Head of caudate nucleus (tissue), 42 donors: ENCODE data around the gene SPPL3.
"Not testable (repeated sequence)": the region's sequence is repeated elsewhere in the genome, so short reads cannot be mapped to it uniquely, and the experiment has no call there.

Experiments
- DNase-seq, 42 donors: peaks; one replicate each; pipeline versions ENCODE4 v3.0.0 to v3.0.0-alpha.2; 2020 to 2021; ENCODE audit warnings: mixed read lengths in 7 of 42
- intact Hi-C: fragments of 100-400 bp; cut with DNase I; formaldehyde crosslinking; loops from one replicate; pipeline ENCODE4 v1.15.0; 2022

Gene SPPL3

GRCh38 chr12:120813588-120814153, 90.5 kb downstream of the SPPL3 start:
- intact Hi-C loops: no loop called here
- no peak for DNase-seq

DNA sequence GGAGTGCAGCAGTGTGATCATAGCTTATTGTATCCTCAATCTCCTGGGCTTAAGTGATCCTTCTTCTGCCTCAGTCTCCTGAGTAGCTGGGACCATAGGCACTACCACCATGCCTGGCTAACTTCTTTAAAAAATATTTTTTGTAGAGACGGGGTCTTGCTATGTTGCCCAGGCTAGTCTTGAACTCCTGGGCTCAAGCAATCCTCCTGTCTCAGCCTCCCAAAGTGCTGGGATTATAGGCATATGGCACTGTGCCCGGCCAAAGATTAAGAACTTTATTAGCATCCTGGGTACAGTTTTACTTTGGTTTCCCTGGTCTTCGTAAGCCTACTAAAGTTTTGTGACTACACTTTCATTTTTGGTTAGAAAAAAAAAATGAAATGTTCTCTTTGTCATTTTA, 94.1 kb downstream of the SPPL3 start:
- no peak for DNase-seq
- intact Hi-C loops: no loop called here

DNA sequence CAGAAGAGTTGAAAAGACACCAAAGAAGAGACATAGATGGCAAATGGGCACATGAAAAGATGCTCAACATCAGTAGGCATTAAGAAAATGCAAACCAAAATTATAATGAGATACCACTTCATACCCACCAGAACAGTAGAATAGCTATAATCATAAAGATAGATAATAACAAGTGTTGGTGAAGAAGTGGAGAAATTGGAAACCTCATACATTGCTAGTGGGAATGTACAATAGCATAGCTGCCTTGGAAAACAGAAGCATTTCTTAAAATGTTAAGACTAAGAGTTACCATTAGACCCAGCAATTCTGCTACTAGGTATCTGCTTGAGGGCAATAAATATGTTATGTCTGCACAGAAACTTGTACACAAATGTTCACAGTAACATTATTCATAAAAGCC, 99.7 kb downstream of the SPPL3 start:
- DNase-seq: no peak
- intact Hi-C loops: no loop called here

DNA sequence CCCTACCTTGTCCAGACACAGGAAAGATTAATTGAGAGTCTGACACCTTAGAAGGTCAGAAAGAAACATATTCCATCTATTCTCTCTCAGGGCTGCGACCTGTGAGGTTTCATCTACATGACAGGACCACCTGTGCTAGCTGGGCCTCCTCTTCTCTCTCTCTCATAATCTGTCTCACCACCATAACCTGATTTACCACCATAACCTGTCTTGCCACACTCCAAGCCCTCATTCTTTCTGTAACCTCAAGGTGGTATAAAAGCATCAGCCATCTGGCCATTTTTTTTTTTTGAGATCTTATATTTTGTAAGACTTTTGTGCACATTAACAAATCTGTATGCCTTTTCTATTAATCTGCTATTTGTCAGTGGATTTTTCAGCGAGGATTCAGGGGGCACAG, 103.0 kb downstream of the SPPL3 start:
- DNase-seq: no peak
- intact Hi-C loops: no loop called here

DNA sequence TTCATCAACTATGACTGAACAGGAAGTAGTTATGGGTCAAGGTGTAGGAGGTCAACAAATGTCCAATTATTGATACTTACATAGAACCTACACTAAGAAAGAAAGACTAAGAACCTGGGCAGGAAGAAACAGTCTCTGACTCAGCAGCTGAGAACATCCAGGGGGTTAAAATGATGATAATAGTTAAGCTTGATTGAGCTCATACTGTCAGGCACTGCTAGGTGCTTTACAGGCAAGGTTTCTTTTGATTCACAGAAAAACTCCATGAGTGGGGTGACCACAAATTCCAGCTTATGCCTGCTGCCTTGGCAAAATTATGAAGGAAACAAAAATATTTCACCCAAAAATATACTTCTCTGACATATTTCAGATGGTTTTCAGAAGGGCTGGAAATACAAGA, 103.5 kb downstream of the SPPL3 start:
- intact Hi-C loops: no loop called here
- DNase-seq: no peak

GRCh38 chr12:120799243-120800045, 104.7 kb downstream of the SPPL3 start:
- intact Hi-C loops: no loop called here
- no peak for DNase-seq

GRCh38 chr12:120798696-120799095, 105.5 kb downstream of the SPPL3 start:
- intact Hi-C loops: no loop called here
- DNase-seq: peak in 1 of 42 donors; percentile 20

DNA sequence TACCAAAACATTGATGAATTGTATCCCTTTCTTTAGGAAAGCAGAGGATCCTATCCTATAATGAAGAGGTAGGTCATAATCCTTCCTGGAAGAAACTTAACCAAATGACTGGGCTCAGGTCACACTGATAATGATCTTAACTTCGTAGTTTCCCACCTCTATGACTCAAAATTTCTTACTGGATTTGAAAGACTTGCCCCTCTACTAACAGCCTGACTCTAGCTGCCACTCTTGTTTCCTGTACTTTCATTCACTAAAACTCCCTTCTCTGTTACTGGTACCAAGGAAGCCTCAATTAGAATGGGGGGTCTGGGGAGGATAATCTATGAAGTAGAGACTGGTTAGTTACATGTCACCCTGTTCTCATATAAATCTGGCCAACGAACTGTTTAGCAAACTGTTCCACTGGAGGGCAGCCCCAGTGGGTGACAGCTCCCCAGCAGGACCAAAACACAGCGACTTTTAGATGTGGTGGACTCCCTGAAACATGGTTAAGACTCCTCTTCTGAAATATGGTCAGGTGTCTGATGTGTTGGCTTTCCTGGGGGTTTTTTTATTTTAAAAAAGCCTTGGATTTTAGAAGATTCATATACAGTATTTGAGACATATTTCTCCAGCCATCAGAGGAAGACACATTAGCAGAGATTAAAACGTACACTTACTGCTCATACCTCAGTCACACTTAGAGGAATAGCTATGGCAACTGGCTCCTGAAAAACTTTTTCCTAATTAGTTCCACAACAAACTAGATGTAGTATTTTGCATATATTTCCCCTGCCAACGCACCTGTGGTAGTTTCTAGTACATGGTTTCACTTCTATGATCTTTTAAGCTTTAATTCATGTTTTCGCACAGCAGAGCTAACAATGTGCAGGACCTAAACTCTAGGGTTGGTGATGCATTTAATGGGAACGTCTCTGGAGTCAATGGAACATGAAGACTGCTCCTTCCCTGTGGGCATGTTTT, 106.2 kb downstream of the SPPL3 start:
- DNase-seq: no peak
- intact Hi-C loops: no loop called here

GRCh38 chr12:120795441-120796178, 108.5 kb downstream of the SPPL3 start:
- DNase-seq: no peak
- intact Hi-C loops: no loop called here

DNA sequence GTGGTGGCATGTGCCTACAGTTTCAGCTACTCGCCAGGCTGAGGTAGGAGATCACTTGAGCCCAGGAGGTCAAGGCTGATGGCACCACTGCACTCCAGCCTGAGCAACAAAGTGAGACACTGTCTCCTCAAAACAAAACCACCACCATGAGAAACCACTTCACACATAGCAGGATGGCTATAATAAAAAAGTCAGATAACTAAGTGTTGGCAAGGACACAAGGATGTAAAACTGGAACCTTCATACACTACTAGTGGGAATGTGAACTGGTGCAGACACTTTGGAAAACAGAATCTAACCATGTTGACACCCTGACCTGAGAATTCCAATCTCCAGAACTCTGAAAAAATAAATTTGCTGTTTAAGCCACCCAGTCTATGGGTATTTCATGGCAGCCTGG, 110.8 kb downstream of the SPPL3 start:
- intact Hi-C loops: no loop called here
- DNase-seq: no peak

- intact Hi-C loops, DNase-seq: not testable (repeated sequence)
Observed at GRCh38 chr12:120792456-120792855, 111.7 kb downstream of the SPPL3 start.

- intact Hi-C loops: no loop called here
- DNase-seq: no peak
Observed at GRCh38 chr12:120791669-120792176, 112.4 kb downstream of the SPPL3 start.

GRCh38 chr12:120790114-120790513, 114.0 kb downstream of the SPPL3 start:
- DNase-seq: peak in 12 of 42 donors; percentile 14 to 70 (median 36)
- intact Hi-C loops: no loop called here

DNA sequence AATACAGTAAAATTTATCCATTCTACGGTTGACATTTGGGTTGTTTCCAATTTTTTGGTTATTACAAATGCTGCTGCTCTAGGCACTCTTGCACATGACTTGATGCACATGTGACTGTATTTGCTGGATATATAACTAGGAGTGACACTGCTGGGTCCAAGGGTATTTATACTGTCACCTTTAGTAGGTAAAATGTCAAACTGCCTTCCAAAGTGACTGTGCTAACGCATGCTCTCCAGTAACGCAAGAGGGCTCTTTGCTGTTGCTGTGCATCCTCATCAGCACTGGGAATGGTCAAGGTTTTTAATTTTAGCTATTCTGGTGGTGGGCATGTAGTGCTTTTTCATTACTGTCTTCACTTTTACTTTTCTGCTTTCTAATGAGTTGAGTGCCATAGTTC, 116.3 kb downstream of the SPPL3 start:
- no peak for DNase-seq
- intact Hi-C loops: no loop called here

DNA sequence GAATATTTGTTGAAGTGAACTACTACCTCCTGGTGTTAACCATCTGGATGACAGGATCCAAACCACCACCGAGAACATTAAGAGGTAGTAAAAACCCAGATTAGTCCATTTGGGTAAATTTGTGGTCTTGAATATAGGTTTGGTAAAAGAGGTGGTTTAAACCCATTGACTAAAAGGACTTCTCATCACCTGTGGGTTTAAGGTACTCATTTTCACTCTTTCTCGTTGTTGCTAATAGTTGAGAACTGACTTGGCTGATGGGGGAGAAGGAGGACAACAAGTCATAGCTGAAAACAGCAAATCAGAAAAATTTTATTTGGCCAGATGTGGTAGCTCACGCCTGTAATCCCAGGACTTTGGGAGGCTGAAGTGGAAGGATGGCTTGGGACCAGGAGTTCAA, 119.4 kb downstream of the SPPL3 start:
- DNase-seq: peak in 1 of 42 donors; percentile 41
- intact Hi-C loops: no loop called here

- DNase-seq: no peak
- intact Hi-C loops: no loop called here
Observed at GRCh38 chr12:120783197-120783596, 121.0 kb downstream of the SPPL3 start.

DNA sequence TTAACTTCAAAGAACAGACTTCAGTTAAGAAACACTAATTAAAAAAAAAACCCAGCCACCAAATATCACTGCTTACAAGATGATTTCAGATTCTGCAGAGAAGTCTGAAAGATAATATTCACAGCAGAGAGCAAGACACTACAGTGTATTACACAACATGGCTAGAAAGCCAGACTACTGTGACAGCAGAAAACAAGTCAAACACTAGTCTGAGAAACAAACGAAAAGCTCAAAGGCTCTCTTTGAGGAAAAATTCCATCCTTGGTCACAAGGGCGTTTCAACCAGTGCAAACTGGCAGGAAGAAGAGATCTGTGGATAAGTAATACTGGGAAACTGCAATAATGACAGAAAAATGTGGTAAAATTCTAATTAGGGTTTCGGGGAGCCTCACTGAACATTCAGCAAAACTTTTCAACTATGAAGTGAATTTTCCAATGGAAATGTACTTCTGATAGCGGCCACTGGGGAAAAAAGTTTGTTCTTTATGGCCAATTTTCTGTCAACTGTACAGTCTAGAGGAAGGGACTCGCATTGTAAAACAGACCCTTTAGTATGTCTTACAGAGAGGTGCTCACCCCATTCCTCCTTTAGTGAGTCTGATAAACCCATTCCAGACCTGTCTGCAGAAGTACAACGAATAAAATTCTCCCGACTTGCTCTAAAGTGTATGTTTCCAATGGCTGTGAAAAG, 128.2 kb downstream of the SPPL3 start:
- intact Hi-C loops: no loop called here
- peak in 2 of 42 donors; percentile 45 to 51 for DNase-seq

- intact Hi-C loops: no loop called here
- DNase-seq: peak in 3 of 42 donors; percentile 21 to 39 (median 33)
Observed at GRCh38 chr12:120774169-120774916, 129.8 kb downstream of the SPPL3 start.
